GM12878 (cell line): Measurements from ENCODE around the gene ACKR4.

Experiments used
- CBX3 ChIP-seq: fragments of 200-600 bp; sonication (generic); IDR thresholded peaks from 2 replicates; pipeline ENCODE4 v1.6.1; 2016; ENCODE audit warnings: low read depth, borderline replicate concordance
- CHD4 ChIP-seq: fragments of 200-600 bp; sonication (generic); IDR thresholded peaks from 2 replicates; pipeline ENCODE4 v1.6.1; 2016; ENCODE audit warnings: mild to moderate bottlenecking
- CREB1 ChIP-seq: IDR thresholded peaks from 2 replicates; pipeline ENCODE4 v1.6.1; 2012; ENCODE audit warnings: low read depth, mild to moderate bottlenecking, inconsistent platforms
- EZH2 ChIP-seq: IDR thresholded peaks from 2 replicates; pipeline ENCODE4 v1.6.1; 2012; ENCODE audit warnings: low read depth, mild to moderate bottlenecking, control low read depth, inconsistent platforms, low read length, borderline replicate concordance; ENCODE audit not compliant: control insufficient read depth
- GATAD2B ChIP-seq: fragments of 450-650 bp; conservative IDR thresholded peaks from 2 replicates; pipeline ENCODE4 v1.6.1; 2017; ENCODE audit warnings: low read depth, mild to moderate bottlenecking, moderate library complexity
- KDM1A ChIP-seq: fragments of 200-600 bp; sonication (generic); IDR thresholded peaks from 2 replicates; pipeline ENCODE4 v1.6.1; 2016; ENCODE audit warnings: borderline replicate concordance
- MAX ChIP-seq: IDR thresholded peaks from 2 replicates; pipeline ENCODE4 v1.6.1; 2012; ENCODE audit warnings: low read depth, low read length, improper control_type of control experiment
- PAX5 ChIP-seq: IDR thresholded peaks from 2 replicates; pipeline ENCODE4 v1.6.1; 2011; ENCODE audit warnings: low read depth, low read length, borderline replicate concordance
- SRF ChIP-seq, 2 experiments: IDR thresholded peaks; 2 replicates each; pipeline ENCODE4 v1.6.1; 2011; ENCODE audit warnings: low read depth in 2 of 2, low read length in 2 of 2, mild to moderate bottlenecking in 1 of 2, moderate library complexity in 1 of 2
- YY1 ChIP-seq: IDR thresholded peaks from 2 replicates; pipeline ENCODE4 v1.6.1; 2011; ENCODE audit warnings: low read depth, mild to moderate bottlenecking, low read length
- ZNF274 ChIP-seq: IDR thresholded peaks from one replicate; pipeline ENCODE4 v1.8.0; 2011; ENCODE audit not compliant: insufficient read length, insufficient read depth
- TF ChIP-seq, protein P1 (sequence below), 3 experiments: IDR thresholded peaks in 2 of 3; conservative IDR thresholded peaks in 1 of 3; 2 replicates each; pipeline ENCODE4 v1.5.1; 2011; ENCODE audit warnings: low read depth in 3 of 3, low read length in 3 of 3, mild to moderate bottlenecking in 3 of 3, control low read depth in 2 of 3, moderate library complexity in 2 of 3, inconsistent platforms in 1 of 3, mixed read lengths in 1 of 3; ENCODE audit not compliant: control insufficient read depth in 2 of 3, insufficient read depth in 1 of 3; ENCODE audit errors: extremely low read depth in 1 of 3

GRCh38 chr3:132573797-132574211 lies 23.3 kb upstream of the ACKR4 start:
- TF ChIP-seq, protein P1, sequence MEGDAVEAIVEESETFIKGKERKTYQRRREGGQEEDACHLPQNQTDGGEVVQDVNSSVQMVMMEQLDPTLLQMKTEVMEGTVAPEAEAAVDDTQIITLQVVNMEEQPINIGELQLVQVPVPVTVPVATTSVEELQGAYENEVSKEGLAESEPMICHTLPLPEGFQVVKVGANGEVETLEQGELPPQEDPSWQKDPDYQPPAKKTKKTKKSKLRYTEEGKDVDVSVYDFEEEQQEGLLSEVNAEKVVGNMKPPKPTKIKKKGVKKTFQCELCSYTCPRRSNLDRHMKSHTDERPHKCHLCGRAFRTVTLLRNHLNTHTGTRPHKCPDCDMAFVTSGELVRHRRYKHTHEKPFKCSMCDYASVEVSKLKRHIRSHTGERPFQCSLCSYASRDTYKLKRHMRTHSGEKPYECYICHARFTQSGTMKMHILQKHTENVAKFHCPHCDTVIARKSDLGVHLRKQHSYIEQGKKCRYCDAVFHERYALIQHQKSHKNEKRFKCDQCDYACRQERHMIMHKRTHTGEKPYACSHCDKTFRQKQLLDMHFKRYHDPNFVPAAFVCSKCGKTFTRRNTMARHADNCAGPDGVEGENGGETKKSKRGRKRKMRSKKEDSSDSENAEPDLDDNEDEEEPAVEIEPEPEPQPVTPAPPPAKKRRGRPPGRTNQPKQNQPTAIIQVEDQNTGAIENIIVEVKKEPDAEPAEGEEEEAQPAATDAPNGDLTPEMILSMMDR (IDR thresholded peaks at IDR 0.05 in 2 of 3, conservative IDR thresholded peaks at IDR 0.05 in 1 of 3; ENCODE audit: control insufficient read depth in 2 of 3, extremely low read depth in 1 of 3, insufficient read depth in 1 of 3, low read depth in 3 of 3, low read length in 3 of 3), result no peak
- no peak for TF ChIP-seq MAX
- TF ChIP-seq EZH2, result no peak
- TF ChIP-seq YY1, result no peak
- TF ChIP-seq CREB1, result no peak
- TF ChIP-seq ZNF274, result no peak
- TF ChIP-seq KDM1A, result no peak
- no peak for TF ChIP-seq SRF (IDR thresholded peaks at IDR 0.05; ENCODE audit: low read depth in 2 of 2, low read length in 2 of 2)
- no peak for TF ChIP-seq CHD4
- no peak for TF ChIP-seq CBX3
- TF ChIP-seq PAX5, result no peak
- TF ChIP-seq GATAD2B, result no peak
